Esophagus squamous epithelium (tissue), 4 donors: ENCODE measurements around the gene DCTN3.

Experiments used
- CTCF ChIP-seq, 6 experiments: fragments of 450-650 bp in 4 of 6; fragments of 200-600 bp in 2 of 6; sonication (generic) in 2 of 6; IDR thresholded peaks; one replicate each; pipeline ENCODE4 v1.5.1; 2016 to 2019; ENCODE audit warnings: antibody characterized with exemption in 6 of 6, mild to moderate bottlenecking in 4 of 6, moderate library complexity in 4 of 6
- POLR2A ChIP-seq, 4 donors: fragments of 450-650 bp; IDR thresholded peaks; one replicate each; pipeline ENCODE4 v1.6.1; 2017; ENCODE audit warnings: antibody characterized with exemption in 4 of 4, mild to moderate bottlenecking in 4 of 4, moderate library complexity in 3 of 4

DNA sequence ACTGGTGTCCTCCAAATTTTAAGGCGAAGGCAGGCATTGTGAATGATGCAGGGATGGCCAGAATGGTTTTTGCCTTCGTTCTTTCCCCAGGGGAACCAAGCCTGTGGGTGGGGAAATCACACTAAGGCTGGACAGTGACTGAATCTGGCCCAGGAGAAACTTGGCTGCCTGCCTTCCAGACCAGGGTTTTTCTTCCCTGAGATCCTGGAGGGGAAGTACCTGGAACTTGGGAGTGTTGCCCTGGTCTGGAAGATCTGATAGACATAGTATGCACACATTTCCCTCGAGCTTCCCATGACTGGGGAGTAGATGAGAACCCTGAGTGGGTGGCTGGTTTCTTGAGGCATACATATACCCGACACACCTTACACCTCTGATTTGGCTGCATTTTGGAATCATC is 31.0 kb upstream of the DCTN3 start:
- no peak for TF ChIP-seq CTCF (IDR thresholded peaks at IDR 0.05)
- TF ChIP-seq POLR2A (IDR thresholded peaks at IDR 0.05) = no peak
